Right lobe of liver (tissue), 6 donors: ENCODE results near the gene TCP11L2. TPM values are rescaled to one million over a fixed set of nuclear protein-coding genes. Genes with fewer than 3 reads are reported as not detected.

ENCODE experiments used
- ATAC-seq, 4 donors: fragments of 200-7000 bp; cut with Tn5 transposase; one replicate each; pipeline ENCODE4 v1.9.1; 2020; ENCODE audit warnings: mild to moderate bottlenecking in 4 of 4, moderate library complexity in 4 of 4
- DNase-seq, 3 donors: peaks; one replicate each; pipeline ENCODE4 v3.0.0-alpha.2; 2020
- H3K27ac ChIP-seq, 3 donors: fragments of 200-600 bp; one replicate each; pipeline ENCODE4 v1.8.0; 2022
- H3K27me3 ChIP-seq, 2 donors: fragments of 200-600 bp; one replicate each; pipeline ENCODE4 v1.8.0; 2022
- H3K36me3 ChIP-seq, 4 donors: fragments of 200-600 bp; sonication (generic) in 1 of 4; one replicate each; pipeline versions ENCODE4 v1.5.1 to v1.8.0; 2017 to 2022; ENCODE audit warnings: control low read depth in 1 of 4
- H3K4me1 ChIP-seq, 4 donors: fragments of 200-600 bp; sonication (generic) in 1 of 4; one replicate each; pipeline versions ENCODE4 v1.5.1 to v1.8.0; 2017 to 2022; ENCODE audit warnings: control low read depth in 1 of 4
- H3K4me3 ChIP-seq, 3 donors: fragments of 200-600 bp; one replicate each; pipeline ENCODE4 v1.8.0; 2022
- H3K9me3 ChIP-seq, 4 donors: fragments of 200-600 bp; sonication (generic) in 1 of 4; one replicate each; pipeline versions ENCODE4 v1.5.1 to v1.8.0; 2017 to 2022; ENCODE audit warnings: control low read depth in 1 of 4
- POLR2A ChIP-seq: fragments of 450-650 bp; IDR thresholded peaks from one replicate; pipeline ENCODE4 v1.6.1; 2017; ENCODE audit warnings: antibody characterized with exemption, mild to moderate bottlenecking
- WGBS: methylation state at CpG from one replicate; pipeline ENCODE4 v1.1.6; 2018; ENCODE audit warnings: low coverage, low lambda C conversion rate; ENCODE audit not compliant: insufficient coverage; ENCODE audit errors: missing lambda C conversion rate; 5-methylcytosine and 5-hydroxymethylcytosine counted together
- intact Hi-C, 2 donors: fragments of 100-400 bp; cut with DNase I; formaldehyde crosslinking; loops; one replicate each; pipeline versions ENCODE4 v1.11.2 to v1.14.1; 2022
- total RNA-seq, 6 experiments: library from RNA; depleted of rRNA in 2 of 6; stranded (reverse); fragments of >200 nt in 2 of 6; fragmentation: NEBNext Ultra II Directional in 3 of 6; extraction: Animal tissue kit (Norgen Biotek cat#: 25700) in 3 of 6; gene quantifications; one replicate each; pipeline versions ENCODE4 v1.1.0 to v1.2.4, GENCODE V29; 2016 to 2023
- TF ChIP-seq, protein P1 (sequence below), 4 donors: fragments of 200-600 bp in 3 of 4; fragments of 450-650 bp in 1 of 4; IDR thresholded peaks; one replicate each; pipeline versions ENCODE4 v1.5.1 to v1.8.0; 2016 to 2022; ENCODE audit warnings: antibody characterized with exemption in 4 of 4, mild to moderate bottlenecking in 2 of 4
- donor health status: DM: no; HTN: yes; CAD: no.
- donor health status: DM: no; HTN: no; CAD: no.
- donor health status: DM: no; HTN: no; CAD: no.
- donor health status: DM: no; HTN: yes; CAD: no.
- donor health status: DM: no; HTN: yes; CAD: no.

The TCP11L2 gene
- total RNA-seq, 6 experiments from 2014 or later, result 7.3 to 14.2 (median 10.5) TPM

GRCh38 chr12:106256524-106256923 lies 46.0 kb upstream of the TCP11L2 start:
- H3K36me3 ChIP-seq, result no peaks in the 10 kb centered on the region
- H3K27ac ChIP-seq, result no peak overlapping the region
- no peak overlapping the region for H3K4me3 ChIP-seq
- ATAC-seq (no peak), DNase-seq (no peak)
- no peaks in the 10 kb centered on the region for H3K4me1 ChIP-seq
- intact Hi-C loops, result no loop called here
- H3K27me3 ChIP-seq, result no peaks in the 10 kb centered on the region
- H3K9me3 ChIP-seq, result no peaks in the 10 kb centered on the region
- TF ChIP-seq, protein P1, sequence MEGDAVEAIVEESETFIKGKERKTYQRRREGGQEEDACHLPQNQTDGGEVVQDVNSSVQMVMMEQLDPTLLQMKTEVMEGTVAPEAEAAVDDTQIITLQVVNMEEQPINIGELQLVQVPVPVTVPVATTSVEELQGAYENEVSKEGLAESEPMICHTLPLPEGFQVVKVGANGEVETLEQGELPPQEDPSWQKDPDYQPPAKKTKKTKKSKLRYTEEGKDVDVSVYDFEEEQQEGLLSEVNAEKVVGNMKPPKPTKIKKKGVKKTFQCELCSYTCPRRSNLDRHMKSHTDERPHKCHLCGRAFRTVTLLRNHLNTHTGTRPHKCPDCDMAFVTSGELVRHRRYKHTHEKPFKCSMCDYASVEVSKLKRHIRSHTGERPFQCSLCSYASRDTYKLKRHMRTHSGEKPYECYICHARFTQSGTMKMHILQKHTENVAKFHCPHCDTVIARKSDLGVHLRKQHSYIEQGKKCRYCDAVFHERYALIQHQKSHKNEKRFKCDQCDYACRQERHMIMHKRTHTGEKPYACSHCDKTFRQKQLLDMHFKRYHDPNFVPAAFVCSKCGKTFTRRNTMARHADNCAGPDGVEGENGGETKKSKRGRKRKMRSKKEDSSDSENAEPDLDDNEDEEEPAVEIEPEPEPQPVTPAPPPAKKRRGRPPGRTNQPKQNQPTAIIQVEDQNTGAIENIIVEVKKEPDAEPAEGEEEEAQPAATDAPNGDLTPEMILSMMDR (IDR thresholded peaks at IDR 0.05), result no peak
- no peak for TF ChIP-seq POLR2A

DNA sequence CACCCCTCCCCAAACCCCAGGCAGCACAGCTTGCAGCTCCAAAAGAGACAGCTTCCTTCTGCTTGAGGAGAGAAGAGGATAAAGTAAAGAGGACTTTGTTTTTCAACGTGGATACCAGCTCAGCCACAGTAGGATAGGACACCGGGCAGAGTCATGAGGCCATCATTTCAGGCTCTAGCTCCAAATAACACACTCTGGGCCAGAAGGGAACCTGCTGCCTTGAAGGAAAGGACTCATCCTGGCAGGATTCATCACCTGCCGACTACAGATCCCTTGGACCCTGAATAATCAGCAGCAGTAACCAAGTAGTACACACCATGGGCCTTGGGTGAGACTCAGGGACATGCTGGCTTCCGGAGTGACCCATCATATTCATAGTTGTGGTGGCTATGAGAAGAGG lies 44.3 kb upstream of the TCP11L2 start:
- H3K9me3 ChIP-seq, result no peaks in the 10 kb centered on the region
- WGBS, result 55% methylated on average over 4 of the region's 4 CpGs
- no peaks in the 10 kb centered on the region for H3K36me3 ChIP-seq
- TF ChIP-seq, protein P1 (IDR thresholded peaks at IDR 0.05), result no peak
- no peak for TF ChIP-seq POLR2A
- intact Hi-C loops, result no loop called here
- no peak overlapping the region for H3K4me3 ChIP-seq
- H3K27ac ChIP-seq, result no peak overlapping the region
- no peaks in the 10 kb centered on the region for H3K4me1 ChIP-seq
- H3K27me3 ChIP-seq, result no peaks in the 10 kb centered on the region
- DNase-seq (peak in 1 of 3 donors; percentile 15), ATAC-seq (no peak)

GRCh38 chr12:106258935-106259334 lies 43.6 kb upstream of the TCP11L2 start:
- no peak overlapping the region for H3K4me3 ChIP-seq
- H3K27ac ChIP-seq, result no peak overlapping the region
- no peak for ATAC-seq
- TF ChIP-seq, protein P1 (IDR thresholded peaks at IDR 0.05), result no peak
- TF ChIP-seq POLR2A, result no peak
- no peaks in the 10 kb centered on the region for H3K9me3 ChIP-seq
- no CpG with 5 or more reads among the region's 1 CpG for WGBS
- DNase-seq, result peak in 1 of 3 donors; percentile 39
- no peaks in the 10 kb centered on the region for H3K27me3 ChIP-seq
- intact Hi-C loops, result no loop called here
- H3K36me3 ChIP-seq, result no peaks in the 10 kb centered on the region
- H3K4me1 ChIP-seq, result no peaks in the 10 kb centered on the region

- Histone ChIP-seq H3K27me3 (no peaks in the 10 kb centered on the region), H3K4me1 (no peaks in the 10 kb centered on the region), H3K9me3 (no peaks in the 10 kb centered on the region), H3K36me3 (no peaks in the 10 kb centered on the region), H3K27ac (no peak overlapping the region), H3K4me3 (no peak overlapping the region)
- TF ChIP-seq, protein P1 (IDR thresholded peaks at IDR 0.05), result no peak
- DNase-seq, result peak in 1 of 3 donors; percentile 3
- no peak for ATAC-seq
- 75% methylated on average over 1 of the region's 1 CpG for WGBS
- intact Hi-C loops, result no loop called here
Observed at GRCh38 chr12:106265116-106265515, 37.4 kb upstream of the TCP11L2 start.

DNA sequence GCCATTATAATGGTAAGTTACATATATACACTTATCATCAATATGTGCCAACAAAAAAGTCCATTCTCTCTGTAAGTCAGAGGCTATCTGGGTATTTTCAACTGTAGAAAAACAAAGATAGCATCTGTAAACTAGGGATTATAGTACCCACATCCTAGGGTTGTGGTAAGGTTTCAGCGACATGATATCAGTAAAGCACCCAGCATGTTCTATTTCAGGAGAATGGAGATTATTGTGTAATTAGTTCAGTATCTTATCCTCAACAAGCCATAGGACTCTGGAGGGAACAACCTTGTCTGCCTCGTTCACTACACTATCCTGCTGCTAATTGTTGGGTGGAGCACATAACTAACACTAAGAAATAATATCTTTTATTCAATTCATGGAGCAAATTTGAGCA lies 35.0 kb upstream of the TCP11L2 start:
- ATAC-seq (no peak), DNase-seq (no peak)
- Histone ChIP-seq H3K36me3 (no peaks in the 10 kb centered on the region), H3K27me3 (no peaks in the 10 kb centered on the region), H3K4me1 (peaks cover 0 to 11% (median 0%) of the 10 kb centered on the region in 4 donors), H3K4me3 (no peak overlapping the region), H3K27ac (no peak overlapping the region), H3K9me3 (no peaks in the 10 kb centered on the region)
- intact Hi-C loops, result no loop called here
- TF ChIP-seq, protein P1 (IDR thresholded peaks at IDR 0.05), result no peak
- TF ChIP-seq POLR2A, result no peak
- 62% methylated on average over 2 of the region's 2 CpGs for WGBS
